Activated CD4-positive, alpha-beta memory T cell treated with anti-CD3 and anti-CD28 coated beads for 36 hours (primary cell): Measurements from ENCODE around the gene MSRB3. TPM values are rescaled to one million over a fixed set of nuclear protein-coding genes. Genes with fewer than 3 reads are reported as not detected.

Experiments
- total RNA-seq, 2 experiments: library from RNA; stranded (reverse); gene quantifications; one replicate each; pipeline ENCODE4 v1.2.3, GENCODE V29; 2021

Gene MSRB3
- total RNA-seq, 2 experiments from 2014 or later: not detected

Other genes with a start within 250 kb of the MSRB3 start
- gene WIF1, start 157.4 kb upstream of the MSRB3 start, total RNA-seq: under 1 TPM in 1 of 2 experiments, not detected in 1; 0.12 TPM
- gene LEMD3, start 109.1 kb upstream of the MSRB3 start, total RNA-seq: 10 to 100 TPM; 16.5 to 19.5 TPM